ENCODE data around the gene APOBEC2. TPM values are rescaled to one million over a fixed set of nuclear protein-coding genes. Genes with fewer than 3 reads are reported as not detected.

The APOBEC2 gene
- total RNA-seq, 4 donors from 2014 or later: not detected

- Histone ChIP-seq H3K27ac (no peak overlapping the region), H3K9me3 (no peaks in the 10 kb centered on the region), H3K4me3 (no peak overlapping the region), H3K4me1 (peaks cover 8% of the 10 kb centered on the region), H3K27me3 (no peaks in the 10 kb centered on the region), H3K36me3 (no peaks in the 10 kb centered on the region)
- TF ChIP-seq EP300 (IDR thresholded peaks at IDR 0.05) (no peak), POLR2A (IDR thresholded peaks at IDR 0.05) (no peak), POLR2AphosphoS5 (IDR thresholded peaks at IDR 0.05) (no peak), CTCF (IDR thresholded peaks at IDR 0.05) (no peak)
- DNase-seq (ENCODE audit: low spot score in 2 of 2): peak in 1 of 2 donors; percentile 24
- WGBS: 91% methylated on average over 2 of the region's 3 CpGs
Measured at GRCh38 chr6:41038205-41038604, 14.8 kb upstream of the APOBEC2 start.

GRCh38 chr6:41039060-41039998 lies 13.7 kb upstream of the APOBEC2 start, which contains the start of gene UNC5CL:
Gene UNC5CL, minus strand, starts transcription at chr6:41039221. Its CDS starts 4,147 bp downstream, at chr6:41035074.
- no peaks in the 10 kb centered on the region for H3K36me3 ChIP-seq
- no peaks in the 10 kb centered on the region for H3K9me3 ChIP-seq
- TF ChIP-seq POLR2AphosphoS5 (IDR thresholded peaks at IDR 0.05) (no peak), CTCF (IDR thresholded peaks at IDR 0.05) (peak in 1 of 2 donors; percentile 64), EP300 (IDR thresholded peaks at IDR 0.05) (no peak), POLR2A (IDR thresholded peaks at IDR 0.05) (no peak)
- WGBS: 82% methylated on average over 10 of the region's 10 CpGs
- peak in 1 of 2 donors; percentile 46 for DNase-seq (ENCODE audit: low spot score in 2 of 2)
- no peak within 1 kb of the TSS for H3K4me3 ChIP-seq
- peaks cover 8% of the 10 kb centered on the region for H3K4me1 ChIP-seq
- H3K27ac ChIP-seq: no peak within 1 kb of the TSS
- no peaks in the 10 kb centered on the region for H3K27me3 ChIP-seq

GRCh38 chr6:41040101-41040939 lies 12.7 kb upstream of the APOBEC2 start:
- TF ChIP-seq POLR2AphosphoS5 (IDR thresholded peaks at IDR 0.05) (no peak), EP300 (IDR thresholded peaks at IDR 0.05) (no peak), POLR2A (IDR thresholded peaks at IDR 0.05) (no peak), CTCF (IDR thresholded peaks at IDR 0.05) (no peak)
- 70% methylated on average over 6 of the region's 6 CpGs for WGBS
- Histone ChIP-seq H3K9me3 (no peaks in the 10 kb centered on the region), H3K27me3 (no peaks in the 10 kb centered on the region), H3K4me1 (peaks cover 8% of the 10 kb centered on the region), H3K36me3 (no peaks in the 10 kb centered on the region), H3K27ac (no peak overlapping the region), H3K4me3 (no peak overlapping the region)
- DNase-seq (ENCODE audit: low spot score in 2 of 2): peak in 1 of 2 donors; percentile 31

- peak in 1 of 2 donors; percentile 31 for DNase-seq (ENCODE audit: low spot score in 2 of 2)
- H3K27ac ChIP-seq: no peak overlapping the region
- H3K36me3 ChIP-seq: no peaks in the 10 kb centered on the region
- H3K4me3 ChIP-seq: no peak overlapping the region
- WGBS: 50% methylated on average over 1 of the region's 1 CpG
- H3K4me1 ChIP-seq: peaks cover 8% of the 10 kb centered on the region
- H3K9me3 ChIP-seq: no peaks in the 10 kb centered on the region
- TF ChIP-seq POLR2AphosphoS5 (IDR thresholded peaks at IDR 0.05) (no peak), CTCF (IDR thresholded peaks at IDR 0.05) (no peak), EP300 (IDR thresholded peaks at IDR 0.05) (no peak), POLR2A (IDR thresholded peaks at IDR 0.05) (no peak)
- no peaks in the 10 kb centered on the region for H3K27me3 ChIP-seq
Measured at GRCh38 chr6:41040940-41041536, 12.0 kb upstream of the APOBEC2 start.

Data from suprapubic skin (tissue), 4 donors.